Transverse colon (tissue), 4 donors: Measurements from ENCODE around the gene PLPPR4. TPM values are rescaled to one million over a fixed set of nuclear protein-coding genes. Genes with fewer than 3 reads are reported as not detected.
"Not testable (repeated sequence)": the region's sequence is repeated elsewhere in the genome, so short reads cannot be mapped to it uniquely, and the experiment has no call there.

ENCODE experiments used
- DNase-seq: peaks from one replicate; pipeline ENCODE4 v3.0.0-alpha.2; 2019
- H3K27ac ChIP-seq, 4 donors: fragments of 200-600 bp; sonication (generic); 2 replicates each; pipeline ENCODE4 v1.5.1; 2016 to 2018; ENCODE audit warnings: inconsistent platforms in 4 of 4
- H3K27me3 ChIP-seq: fragments of 200-600 bp; sonication (generic); 2 replicates; pipeline ENCODE4 v1.5.1; 2017; ENCODE audit warnings: inconsistent platforms
- H3K36me3 ChIP-seq, 4 donors: fragments of 200-600 bp; sonication (generic); 2 replicates each; pipeline ENCODE4 v1.5.1; 2017 to 2019; ENCODE audit warnings: inconsistent platforms in 4 of 4
- H3K4me1 ChIP-seq, 4 donors: fragments of 200-600 bp; sonication (generic); 2 replicates each; pipeline ENCODE4 v1.5.1; 2017 to 2020; ENCODE audit warnings: inconsistent platforms in 4 of 4
- H3K4me3 ChIP-seq, 4 donors: fragments of 200-600 bp; sonication (generic); 1 replicate in 1 of 4; 2 replicates in 3 of 4; pipeline versions ENCODE4 v1.5.1 to v1.6.1; 2017 to 2019; ENCODE audit warnings: inconsistent platforms in 4 of 4
- H3K9me3 ChIP-seq, 2 donors: fragments of 200-600 bp; sonication (generic); 2 replicates each; pipeline ENCODE4 v1.5.1; 2017 to 2019; ENCODE audit warnings: inconsistent platforms in 2 of 2
- EP300 ChIP-seq: sonication (generic); formaldehyde crosslinking; IDR thresholded peaks from one replicate; pipeline ENCODE4 v1.6.1; 2017; ENCODE audit warnings: antibody characterized with exemption, low read depth
- POLR2A ChIP-seq: fragments of 450-650 bp; IDR thresholded peaks from one replicate; pipeline ENCODE4 v1.6.1; 2016; ENCODE audit warnings: antibody characterized with exemption, mild to moderate bottlenecking, moderate library complexity
- POLR2AphosphoS5 ChIP-seq, 3 donors: sonication (generic); formaldehyde crosslinking; IDR thresholded peaks; one replicate each; pipeline ENCODE4 v1.6.1; 2016; ENCODE audit warnings: antibody characterized with exemption in 3 of 3
- WGBS, 2 donors: methylation state at CpG; one replicate each; pipeline ENCODE4 v1.1.5; 2018; ENCODE audit warnings: low coverage in 1 of 2; 5-methylcytosine and 5-hydroxymethylcytosine counted together
- in situ Hi-C, 4 donors: fragments of 200-750 bp; cut with MboI; loops; one replicate each; pipeline versions ENCODE4 v1.15.0 to v1.15.1; 2017; ENCODE audit warnings: low sequenced_read_pairs in 3 of 4, low pct_ligation_motif_present in 1 of 4, low pct_unique_long_range_greater_than_20kb in 1 of 4
- intact Hi-C: fragments of 100-400 bp; cut with DNase I; formaldehyde crosslinking; loops from one replicate; pipeline ENCODE4 v1.15.1; 2023; ENCODE audit warnings: low total_unique reads
- total RNA-seq, 4 donors: library from RNA; depleted of rRNA; stranded (reverse); fragments of >200 nt; gene quantifications; one replicate each; pipeline ENCODE4 v1.1.0, GENCODE V29; 2016
- TF ChIP-seq, protein P1 (sequence below), 5 experiments: fragments of 200-600 bp in 3 of 5; fragments of 450-650 bp in 2 of 5; sonication (generic) in 3 of 5; IDR thresholded peaks; 1 replicate in 2 of 5; 2 replicates in 3 of 5; pipeline ENCODE4 v1.5.1; 2016 to 2017; ENCODE audit warnings: antibody characterized with exemption in 5 of 5, inconsistent platforms in 3 of 5, mild to moderate bottlenecking in 2 of 5, moderate library complexity in 1 of 5

Gene PLPPR4
- total RNA-seq, 4 donors from 2014 or later = 0.37 to 21.5 (median 0.68) TPM

- no peaks in the 10 kb centered on the region for H3K27me3 ChIP-seq
- H3K27ac ChIP-seq = no peak overlapping the region
- no peaks in the 10 kb centered on the region for H3K36me3 ChIP-seq
- no peak for DNase-seq
- in situ Hi-C loops (no loop called here), intact Hi-C loops (no loop called here)
- no peaks in the 10 kb centered on the region for H3K4me1 ChIP-seq
- no peak overlapping the region for H3K4me3 ChIP-seq
- 59 to 75% methylated on average over 2 of the region's 2 CpGs for WGBS, 2 donors
- TF ChIP-seq POLR2A = no peak
- no peak for TF ChIP-seq EP300
- TF ChIP-seq, protein P1, sequence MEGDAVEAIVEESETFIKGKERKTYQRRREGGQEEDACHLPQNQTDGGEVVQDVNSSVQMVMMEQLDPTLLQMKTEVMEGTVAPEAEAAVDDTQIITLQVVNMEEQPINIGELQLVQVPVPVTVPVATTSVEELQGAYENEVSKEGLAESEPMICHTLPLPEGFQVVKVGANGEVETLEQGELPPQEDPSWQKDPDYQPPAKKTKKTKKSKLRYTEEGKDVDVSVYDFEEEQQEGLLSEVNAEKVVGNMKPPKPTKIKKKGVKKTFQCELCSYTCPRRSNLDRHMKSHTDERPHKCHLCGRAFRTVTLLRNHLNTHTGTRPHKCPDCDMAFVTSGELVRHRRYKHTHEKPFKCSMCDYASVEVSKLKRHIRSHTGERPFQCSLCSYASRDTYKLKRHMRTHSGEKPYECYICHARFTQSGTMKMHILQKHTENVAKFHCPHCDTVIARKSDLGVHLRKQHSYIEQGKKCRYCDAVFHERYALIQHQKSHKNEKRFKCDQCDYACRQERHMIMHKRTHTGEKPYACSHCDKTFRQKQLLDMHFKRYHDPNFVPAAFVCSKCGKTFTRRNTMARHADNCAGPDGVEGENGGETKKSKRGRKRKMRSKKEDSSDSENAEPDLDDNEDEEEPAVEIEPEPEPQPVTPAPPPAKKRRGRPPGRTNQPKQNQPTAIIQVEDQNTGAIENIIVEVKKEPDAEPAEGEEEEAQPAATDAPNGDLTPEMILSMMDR (IDR thresholded peaks at IDR 0.05) = no peak
- TF ChIP-seq POLR2AphosphoS5 (IDR thresholded peaks at IDR 0.05) = no peak
- H3K9me3 ChIP-seq = no peaks in the 10 kb centered on the region
Measured at GRCh38 chr1:99252630-99253029, 11.7 kb upstream of the PLPPR4 start.

DNA sequence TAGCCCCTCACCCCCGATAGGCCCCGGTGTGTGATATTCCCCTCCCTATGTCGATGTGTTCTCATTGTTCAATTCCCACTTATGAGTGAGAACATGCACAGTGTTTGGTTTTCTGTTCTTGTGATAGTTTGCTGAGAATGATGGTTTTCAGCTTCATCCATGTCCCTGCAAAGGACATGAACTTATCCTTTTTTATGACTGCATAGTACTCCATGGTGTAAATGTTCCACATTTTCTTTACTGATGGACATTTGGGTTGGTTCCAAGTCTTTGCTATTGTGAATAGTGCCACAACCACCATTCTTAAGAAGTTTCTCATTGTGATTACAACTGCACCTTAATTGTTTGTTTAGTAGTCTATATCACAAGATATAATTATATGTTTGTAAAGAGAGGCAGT, 3.9 kb upstream of the PLPPR4 start:
- H3K27ac ChIP-seq, H3K4me1 ChIP-seq, intact Hi-C loops, H3K9me3 ChIP-seq, H3K4me3 ChIP-seq, in situ Hi-C loops, DNase-seq, H3K36me3 ChIP-seq: not testable (repeated sequence)
- 90 to 92% methylated on average over 2 to 3 of the region's 3 CpGs for WGBS, 2 donors
- peaks cover 22% of the 10 kb centered on the region for H3K27me3 ChIP-seq

- TF ChIP-seq POLR2AphosphoS5 (IDR thresholded peaks at IDR 0.05) (no peak), EP300 (no peak), POLR2A (no peak)
- TF ChIP-seq, protein P1 (IDR thresholded peaks at IDR 0.05) = no peak
- in situ Hi-C loops (no loop called here), intact Hi-C loops (no loop called here)
- Histone ChIP-seq H3K27ac (no peak overlapping the region), H3K9me3 (no peaks in the 10 kb centered on the region), H3K36me3 (no peaks in the 10 kb centered on the region), H3K4me1 (peaks cover 0 to 5% (median 0%) of the 10 kb centered on the region in 4 donors), H3K4me3 (no peak overlapping the region), H3K27me3 (peaks cover 28% of the 10 kb centered on the region)
- WGBS, 2 donors = 42 to 49% methylated on average over 3 of the region's 3 CpGs
- DNase-seq = no peak
Measured at GRCh38 chr1:99265124-99265523, 832 bp downstream of the PLPPR4 start.

DNA sequence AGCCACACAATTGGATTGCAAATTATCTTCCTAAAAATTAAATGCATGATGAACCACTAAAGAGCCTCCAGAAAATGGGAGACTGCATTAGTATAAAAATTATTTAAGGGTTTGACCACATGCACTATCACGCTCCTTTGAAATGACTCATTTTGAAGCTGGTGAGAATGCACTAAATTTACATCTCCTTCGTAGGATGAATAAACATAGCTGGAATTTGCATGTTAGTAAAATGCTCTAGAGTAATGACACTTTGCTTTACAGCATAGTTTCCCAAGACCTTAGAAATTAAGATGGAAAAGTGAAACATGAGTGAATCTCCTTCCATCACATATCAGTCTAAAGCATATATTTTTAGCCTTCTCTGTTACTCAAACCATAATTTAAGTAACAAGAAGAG, 2.4 kb downstream of the PLPPR4 start:
- no peak overlapping the region for H3K27ac ChIP-seq
- WGBS, 2 donors = 62 to 65% methylated on average over 2 of the region's 2 CpGs
- TF ChIP-seq, protein P1 (IDR thresholded peaks at IDR 0.05) = no peak
- TF ChIP-seq EP300 = no peak

DNA sequence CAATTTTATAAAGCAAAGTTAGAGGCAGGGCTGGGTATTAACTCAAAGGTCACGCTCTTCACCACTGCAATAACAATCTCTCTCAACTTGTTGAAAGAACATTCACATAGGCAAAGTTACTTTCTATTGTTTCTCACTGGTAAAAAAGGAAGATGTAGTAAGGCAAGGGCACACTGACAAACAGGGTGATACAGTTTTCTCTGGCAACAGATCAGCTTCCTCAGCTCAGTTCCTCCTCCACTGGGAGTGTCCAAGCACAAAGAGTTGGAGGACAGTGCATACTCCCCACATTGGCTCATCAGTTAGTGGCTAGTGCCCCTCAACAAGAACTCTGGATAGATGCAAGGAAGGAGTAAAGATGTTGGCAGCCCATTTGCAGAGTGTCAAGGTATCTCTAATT, 3.7 kb downstream of the PLPPR4 start:
- Histone ChIP-seq H3K27me3 (peaks cover 28% of the 10 kb centered on the region), H3K9me3 (no peaks in the 10 kb centered on the region), H3K4me1 (peaks cover 0 to 5% (median 0%) of the 10 kb centered on the region in 4 donors), H3K36me3 (no peaks in the 10 kb centered on the region), H3K27ac (no peak overlapping the region), H3K4me3 (no peak overlapping the region)
- 73 to 82% methylated on average over 1 of the region's 1 CpG for WGBS, 2 donors
- no peak for DNase-seq
- TF ChIP-seq EP300 (no peak), POLR2AphosphoS5 (IDR thresholded peaks at IDR 0.05) (no peak), POLR2A (no peak)
- TF ChIP-seq, protein P1 (IDR thresholded peaks at IDR 0.05) = no peak
- intact Hi-C loops (no loop called here), in situ Hi-C loops (no loop called here)

More for the DNA sequence above, 2.4 kb downstream of the PLPPR4 start:
- DNase-seq = no peak
- H3K36me3 ChIP-seq = no peaks in the 10 kb centered on the region
- H3K27me3 ChIP-seq = peaks cover 28% of the 10 kb centered on the region
- in situ Hi-C loops (no loop called here), intact Hi-C loops (no loop called here)
- H3K4me3 ChIP-seq = no peak overlapping the region
- H3K9me3 ChIP-seq = no peaks in the 10 kb centered on the region
- peaks cover 0 to 5% (median 0%) of the 10 kb centered on the region in 4 donors for H3K4me1 ChIP-seq
